CD4-positive, alpha-beta memory T cell (primary cell): ENCODE data around the gene TMEFF2. TPM values are rescaled to one million over a fixed set of nuclear protein-coding genes. Genes with fewer than 3 reads are reported as not detected.
A peak's percentile ranks its signal among the peaks of the same experiment; 100 is the strongest.
"Not testable (repeated sequence)": the region's sequence is repeated elsewhere in the genome, so short reads cannot be mapped to it uniquely, and the experiment has no call there.

ENCODE experiments used
- CTCF ChIA-PET: fragments of 350-600 bp; sonication (Branson Sonifier 250); formaldehyde crosslinking; loops from one replicate; lab custom pipeline; 2021; ENCODE audit warnings: inconsistent platforms; ENCODE audit not compliant: partially characterized antibody; lab: Charles Lee
- POLR2A ChIA-PET: fragments of 350-600 bp; sonication (Branson Sonifier 250); formaldehyde crosslinking; loops from one replicate; lab custom pipeline; 2021; ENCODE audit not compliant: partially characterized antibody; lab: Charles Lee
- DNase-seq, 5 donors: peaks; one replicate each; pipeline versions ENCODE4 v3.0.0 to v3.0.0-alpha.2; 2020 to 2022; ENCODE audit warnings: mixed read lengths in 1 of 5
- H3K27ac ChIP-seq: one replicate; pipeline ENCODE4 v1.7.0; 2013; ENCODE audit warnings: low read depth, low read length
- H3K27me3 ChIP-seq: 2 replicates; pipeline ENCODE4 v1.7.0; 2013; ENCODE audit warnings: mild to moderate bottlenecking, low read length, moderate library complexity; ENCODE audit not compliant: insufficient read depth
- H3K36me3 ChIP-seq: 2 replicates; pipeline ENCODE4 v1.7.0; 2013; ENCODE audit warnings: mild to moderate bottlenecking, low read length, moderate library complexity; ENCODE audit not compliant: insufficient read depth
- H3K4me1 ChIP-seq: 2 replicates; pipeline ENCODE4 v1.7.0; 2013; ENCODE audit warnings: mild to moderate bottlenecking, low read length, moderate library complexity; ENCODE audit not compliant: insufficient read depth
- H3K4me3 ChIP-seq, 2 donors: one replicate each; pipeline ENCODE4 v1.7.0; 2013; ENCODE audit warnings: low read length in 2 of 2, mild to moderate bottlenecking in 1 of 2
- H3K9me3 ChIP-seq, 2 donors: one replicate each; pipeline ENCODE4 v1.7.0; 2013; ENCODE audit warnings: low read length in 2 of 2, control low read depth in 1 of 2; ENCODE audit not compliant: control insufficient read depth in 1 of 2
- H3K27ac Mint-ChIP-seq, 7 donors: one replicate each; pipeline ENCODE4 v1.8.0; 2020 to 2021; ENCODE audit warnings: mixed read lengths in 7 of 7, mild to moderate bottlenecking in 6 of 7, inconsistent platforms in 3 of 7, moderate library complexity in 3 of 7
- H3K27me3 Mint-ChIP-seq, 2 donors: one replicate each; pipeline ENCODE4 v1.8.0; 2020 to 2021; ENCODE audit warnings: mixed read lengths in 2 of 2
- H3K36me3 Mint-ChIP-seq, 2 donors: one replicate each; pipeline ENCODE4 v1.8.0; 2020 to 2021; ENCODE audit warnings: mixed read lengths in 2 of 2, inconsistent platforms in 1 of 2, mild to moderate bottlenecking in 1 of 2
- H3K4me1 Mint-ChIP-seq, 4 donors: one replicate each; pipeline ENCODE4 v1.8.0; 2020 to 2021; ENCODE audit warnings: mixed read lengths in 4 of 4, mild to moderate bottlenecking in 1 of 4
- H3K4me3 Mint-ChIP-seq, 8 donors: one replicate each; pipeline ENCODE4 v1.8.0; 2020 to 2021; ENCODE audit warnings: mixed read lengths in 8 of 8, mild to moderate bottlenecking in 7 of 8, moderate library complexity in 6 of 8, inconsistent platforms in 3 of 8
- H3K9me3 Mint-ChIP-seq, 8 donors: one replicate each; pipeline ENCODE4 v1.8.0; 2020 to 2021; ENCODE audit warnings: mixed read lengths in 8 of 8, mild to moderate bottlenecking in 5 of 8, inconsistent platforms in 3 of 8, moderate library complexity in 1 of 8
- intact Hi-C: fragments of 100-400 bp; cut with micrococcal nuclease; formaldehyde crosslinking; loops from one replicate; pipeline ENCODE4 v1.15.1; 2023
- polyA plus RNA-seq, 2 donors: library from polyadenylated mRNA; unstranded; fragments of 300-500 nt; fragmentation: Illumina TruSeq; gene quantifications; one replicate each; pipeline ENCODE4 v1.2.3, GENCODE V29; 2021
- total RNA-seq, 2 experiments: library from RNA; stranded (reverse); gene quantifications; one replicate each; pipeline ENCODE4 v1.2.3, GENCODE V29; 2021

TMEFF2 gene
- total and polyA plus RNA-seq, 4 experiments from 2014 or later: not detected

- no peak overlapping the region for H3K4me3 ChIP-seq
- ChIA-PET POLR2A (interaction anchor here (0.5 kb wide), 1 partner anchor 20 kb away, joined by 3 read pairs; no protein-coding TSS in a partner anchor), CTCF (interaction anchor here (0.6 kb wide), 1 partner anchor 662 kb away, joined by 3 read pairs; no protein-coding TSS in a partner anchor)
- H3K27ac Mint-ChIP-seq: no peak overlapping the region
- intact Hi-C loops: no loop called here
- no peaks in the 10 kb centered on the region for H3K27me3 ChIP-seq
- no peaks in the 10 kb centered on the region for H3K36me3 Mint-ChIP-seq
- H3K4me1 Mint-ChIP-seq: no peaks in the 10 kb centered on the region
- H3K4me3 Mint-ChIP-seq: no peak overlapping the region
- H3K27me3 Mint-ChIP-seq: peaks cover 1 to 2% of the 10 kb centered on the region in 2 donors
- no peaks in the 10 kb centered on the region for H3K9me3 ChIP-seq
- no peak overlapping the region for H3K27ac ChIP-seq
- no peaks in the 10 kb centered on the region for H3K4me1 ChIP-seq
- H3K9me3 Mint-ChIP-seq: no peaks in the 10 kb centered on the region
- DNase-seq: no peak
- H3K36me3 ChIP-seq: no peaks in the 10 kb centered on the region
These were observed 103.8 kb downstream of the TMEFF2 start for GRCh38 chr2:192090911-192091310.

GRCh38 chr2:192087398-192087958, 107.3 kb downstream of the TMEFF2 start:
- H3K36me3 ChIP-seq: no peaks in the 10 kb centered on the region
- CTCF ChIA-PET: no interaction called here

GRCh38 chr2:192082121-192082520, 112.6 kb downstream of the TMEFF2 start:
- Mint-ChIP-seq H3K9me3 (peaks cover 0 to 2% (median 0%) of the 10 kb centered on the region in 8 donors), H3K4me3 (no peak overlapping the region), H3K4me1 (no peaks in the 10 kb centered on the region), H3K36me3 (no peaks in the 10 kb centered on the region), H3K27me3 (peaks cover 2 to 5% of the 10 kb centered on the region in 2 donors), H3K27ac (no peak overlapping the region)
- Histone ChIP-seq H3K36me3 (no peaks in the 10 kb centered on the region), H3K4me1 (peaks cover 2% of the 10 kb centered on the region), H3K27ac (no peak overlapping the region), H3K27me3 (no peaks in the 10 kb centered on the region), H3K4me3 (no peak overlapping the region), H3K9me3 (no peaks in the 10 kb centered on the region)
- no peak for DNase-seq
- intact Hi-C loops: no loop called here
- POLR2A ChIA-PET: no interaction called here
- CTCF ChIA-PET: no interaction called here

More at GRCh38 chr2:192087398-192087958, 107.3 kb downstream of the TMEFF2 start:
- Mint-ChIP-seq H3K4me3 (no peak overlapping the region), H3K27ac (no peak overlapping the region), H3K27me3 (peaks cover 1 to 3% of the 10 kb centered on the region in 2 donors), H3K4me1 (no peaks in the 10 kb centered on the region), H3K36me3 (no peaks in the 10 kb centered on the region), H3K9me3 (no peaks in the 10 kb centered on the region)
- POLR2A ChIA-PET: no interaction called here
- Histone ChIP-seq H3K4me1 (no peaks in the 10 kb centered on the region), H3K27me3 (no peaks in the 10 kb centered on the region), H3K27ac (no peak overlapping the region), H3K9me3 (no peaks in the 10 kb centered on the region), H3K4me3 (no peak overlapping the region)
- no peak for DNase-seq
- intact Hi-C loops: no loop called here

DNA sequence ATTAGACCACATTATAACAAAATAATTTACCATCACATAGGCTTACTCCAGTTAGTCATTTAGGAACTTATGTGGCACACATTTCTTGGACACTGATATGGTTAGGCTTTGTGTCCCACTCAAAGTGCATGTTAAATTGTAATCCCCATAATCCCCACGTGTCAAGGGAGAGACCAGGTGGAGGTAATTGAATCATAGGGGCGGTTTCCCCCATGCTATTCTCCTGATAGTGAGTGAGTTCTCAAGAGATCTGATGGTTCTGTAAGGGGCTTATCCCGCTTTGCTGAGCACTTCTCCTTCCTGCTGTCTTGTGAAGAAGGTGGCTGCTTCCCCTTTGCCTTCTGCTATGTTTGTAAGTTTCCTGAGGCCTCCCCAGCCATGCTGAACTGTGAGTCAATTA, 114.6 kb downstream of the TMEFF2 start:
- H3K36me3 Mint-ChIP-seq, POLR2A ChIA-PET, H3K36me3 ChIP-seq, H3K27me3 ChIP-seq, H3K9me3 Mint-ChIP-seq, H3K27me3 Mint-ChIP-seq, H3K4me3 ChIP-seq, H3K4me1 Mint-ChIP-seq, intact Hi-C loops, CTCF ChIA-PET, H3K27ac ChIP-seq, H3K4me3 Mint-ChIP-seq, H3K9me3 ChIP-seq, DNase-seq, H3K4me1 ChIP-seq, H3K27ac Mint-ChIP-seq: not testable (repeated sequence)

DNA sequence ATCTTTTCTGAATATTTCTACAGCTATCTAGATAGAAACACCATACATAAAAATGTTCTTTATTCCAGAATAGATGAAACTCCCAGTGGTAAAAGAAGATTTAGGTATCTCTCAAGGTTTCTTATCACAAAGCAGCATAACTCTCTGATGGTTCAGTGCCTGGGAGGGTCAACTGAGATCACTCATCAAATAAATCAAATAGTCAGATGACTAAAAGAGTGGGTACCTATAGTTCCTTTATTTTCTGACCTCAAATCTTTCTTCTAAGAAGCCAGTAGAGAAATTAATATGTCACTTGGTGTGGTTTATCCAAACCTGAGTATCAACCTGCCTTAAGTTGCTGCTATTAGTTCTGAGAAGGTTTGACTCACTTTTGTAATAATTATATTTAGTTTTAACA, 120.9 kb downstream of the TMEFF2 start:
- DNase-seq: no peak
- H3K27me3 ChIP-seq: no peaks in the 10 kb centered on the region
- no peaks in the 10 kb centered on the region for H3K36me3 ChIP-seq
- CTCF ChIA-PET: no interaction called here
- no peaks in the 10 kb centered on the region for H3K9me3 ChIP-seq
- no peak overlapping the region for H3K27ac Mint-ChIP-seq
- H3K4me3 Mint-ChIP-seq: no peak overlapping the region
- H3K36me3 Mint-ChIP-seq: no peaks in the 10 kb centered on the region
- intact Hi-C loops: no loop called here
- H3K27ac ChIP-seq: no peak overlapping the region
- no peaks in the 10 kb centered on the region for H3K27me3 Mint-ChIP-seq
- H3K4me1 Mint-ChIP-seq: peaks cover 14 to 26% (median 21%) of the 10 kb centered on the region in 4 donors
- no peaks in the 10 kb centered on the region for H3K9me3 Mint-ChIP-seq
- no peak overlapping the region for H3K4me3 ChIP-seq
- POLR2A ChIA-PET: no interaction called here
- H3K4me1 ChIP-seq: peaks cover 22% of the 10 kb centered on the region

GRCh38 chr2:192072778-192073177, 122.0 kb downstream of the TMEFF2 start:
- H3K4me3 ChIP-seq: no peak overlapping the region
- CTCF ChIA-PET: no interaction called here
- Mint-ChIP-seq H3K27me3 (no peaks in the 10 kb centered on the region), H3K27ac (peak overlapping the region in 1 of 7 donors; percentile 8), H3K4me3 (peak overlapping the region in 5 of 8 donors; percentile 1 to 38 (median 11)), H3K36me3 (no peaks in the 10 kb centered on the region), H3K4me1 (peaks cover 14 to 26% (median 21%) of the 10 kb centered on the region in 4 donors), H3K9me3 (no peaks in the 10 kb centered on the region)
- POLR2A ChIA-PET: no interaction called here
- H3K9me3 ChIP-seq: no peaks in the 10 kb centered on the region
- no peaks in the 10 kb centered on the region for H3K27me3 ChIP-seq
- DNase-seq: no peak
- no peaks in the 10 kb centered on the region for H3K36me3 ChIP-seq
- intact Hi-C loops: no loop called here
- peaks cover 22% of the 10 kb centered on the region for H3K4me1 ChIP-seq
- H3K27ac ChIP-seq: no peak overlapping the region

GRCh38 chr2:192072261-192072660, 122.5 kb downstream of the TMEFF2 start:
- CTCF ChIA-PET: no interaction called here
- H3K9me3 ChIP-seq: no peaks in the 10 kb centered on the region

More at GRCh38 chr2:192072261-192072660, 122.5 kb downstream of the TMEFF2 start:
- POLR2A ChIA-PET: no interaction called here
- no peak overlapping the region for H3K4me3 ChIP-seq
- no peak overlapping the region for H3K27ac ChIP-seq
- peak in 2 of 5 donors; percentile 5 to 9 for DNase-seq
- Mint-ChIP-seq H3K4me3 (peak overlapping the region in 3 of 8 donors; percentile 11 to 38 (median 12)), H3K36me3 (no peaks in the 10 kb centered on the region), H3K4me1 (peaks cover 14 to 26% (median 21%) of the 10 kb centered on the region in 4 donors), H3K27ac (no peak overlapping the region), H3K9me3 (no peaks in the 10 kb centered on the region), H3K27me3 (no peaks in the 10 kb centered on the region)
- H3K36me3 ChIP-seq: no peaks in the 10 kb centered on the region
- intact Hi-C loops: no loop called here
- H3K27me3 ChIP-seq: no peaks in the 10 kb centered on the region
- peaks cover 21% of the 10 kb centered on the region for H3K4me1 ChIP-seq
